Effector memory CD4-positive, alpha-beta T cell (primary cell): ENCODE measurements around the gene HMCN2.
"Not testable (repeated sequence)": the region's sequence is repeated elsewhere in the genome, so short reads cannot be mapped to it uniquely, and the experiment has no call there.

Source experiments
- DNase-seq, 3 donors: peaks; one replicate each; pipeline ENCODE4 v3.0.0-alpha.2; 2020
- H3K27ac ChIP-seq: 2 replicates; pipeline ENCODE4 v1.7.0; 2013; ENCODE audit warnings: mild to moderate bottlenecking, low read length, moderate library complexity; ENCODE audit not compliant: insufficient read depth, poor library complexity, severe bottlenecking
- H3K27me3 ChIP-seq: replicated peaks from 2 replicates; pipeline ENCODE4 v1.7.0; 2013; ENCODE audit warnings: mild to moderate bottlenecking, low read length; ENCODE audit not compliant: insufficient read depth, control insufficient read depth, poor library complexity, severe bottlenecking
- H3K36me3 ChIP-seq: 2 replicates; pipeline ENCODE4 v1.7.0; 2013; ENCODE audit warnings: mild to moderate bottlenecking, low read length, moderate library complexity; ENCODE audit not compliant: control insufficient read depth, insufficient read depth
- H3K4me1 ChIP-seq: 2 replicates; pipeline ENCODE4 v1.7.0; 2013; ENCODE audit warnings: low read length, mild to moderate bottlenecking; ENCODE audit not compliant: control insufficient read depth, insufficient read depth, poor library complexity, severe bottlenecking
- H3K4me3 ChIP-seq: 2 replicates; pipeline ENCODE4 v1.7.0; 2013; ENCODE audit warnings: low read length, low read depth, mild to moderate bottlenecking; ENCODE audit not compliant: insufficient read depth, poor library complexity, severe bottlenecking
- H3K9me3 ChIP-seq: 2 replicates; pipeline ENCODE4 v1.7.0; 2013; ENCODE audit warnings: mild to moderate bottlenecking, low read length, moderate library complexity; ENCODE audit not compliant: control insufficient read depth

Gene HMCN2

GRCh38 chr9:130336027-130336610 is 70.6 kb downstream of the HMCN2 start:
- H3K4me3 ChIP-seq, result no peak overlapping the region
- DNase-seq, result no peak

GRCh38 chr9:130336885-130337284 is 71.3 kb downstream of the HMCN2 start:
- Histone ChIP-seq H3K9me3 (no peaks in the 10 kb centered on the region), H3K4me1 (no peaks in the 10 kb centered on the region), H3K27me3 (no peaks in the 10 kb centered on the region), H3K27ac (no peak overlapping the region), H3K4me3 (no peak overlapping the region), H3K36me3 (no peaks in the 10 kb centered on the region)
- no peak for DNase-seq

More at GRCh38 chr9:130336027-130336610, 70.6 kb downstream of the HMCN2 start:
- H3K36me3 ChIP-seq, result no peaks in the 10 kb centered on the region
- H3K27ac ChIP-seq, result no peak overlapping the region
- H3K9me3 ChIP-seq, result no peaks in the 10 kb centered on the region
- no peaks in the 10 kb centered on the region for H3K27me3 ChIP-seq
- H3K4me1 ChIP-seq, result no peaks in the 10 kb centered on the region

GRCh38 chr9:130337318-130337717 is 71.8 kb downstream of the HMCN2 start:
- Histone ChIP-seq H3K9me3 (no peaks in the 10 kb centered on the region), H3K27ac (no peak overlapping the region)

GRCh38 chr9:130337784-130338380 is 72.3 kb downstream of the HMCN2 start:
- no peaks in the 10 kb centered on the region for H3K4me1 ChIP-seq
- no peaks in the 10 kb centered on the region for H3K9me3 ChIP-seq
- no peaks in the 10 kb centered on the region for H3K27me3 ChIP-seq
- no peak overlapping the region for H3K4me3 ChIP-seq
- no peaks in the 10 kb centered on the region for H3K36me3 ChIP-seq
- no peak overlapping the region for H3K27ac ChIP-seq
- DNase-seq, result no peak

More at GRCh38 chr9:130337318-130337717, 71.8 kb downstream of the HMCN2 start:
- no peaks in the 10 kb centered on the region for H3K27me3 ChIP-seq
- no peak overlapping the region for H3K4me3 ChIP-seq
- no peak for DNase-seq
- H3K36me3 ChIP-seq, result no peaks in the 10 kb centered on the region
- no peaks in the 10 kb centered on the region for H3K4me1 ChIP-seq

GRCh38 chr9:130338891-130339290 is 73.3 kb downstream of the HMCN2 start:
- not testable (repeated sequence) for DNase-seq, H3K9me3 ChIP-seq, H3K36me3 ChIP-seq, H3K27ac ChIP-seq, H3K27me3 ChIP-seq, H3K4me3 ChIP-seq, H3K4me1 ChIP-seq

GRCh38 chr9:130339306-130339705 is 73.7 kb downstream of the HMCN2 start:
- Histone ChIP-seq H3K4me3 (no peak overlapping the region), H3K27ac (no peak overlapping the region), H3K36me3 (no peaks in the 10 kb centered on the region), H3K4me1 (no peaks in the 10 kb centered on the region), H3K9me3 (no peaks in the 10 kb centered on the region), H3K27me3 (no peaks in the 10 kb centered on the region)
- DNase-seq, result no peak

- Histone ChIP-seq H3K4me1 (no peaks in the 10 kb centered on the region), H3K27me3 (no peaks in the 10 kb centered on the region), H3K27ac (no peak overlapping the region), H3K9me3 (no peaks in the 10 kb centered on the region), H3K4me3 (no peak overlapping the region), H3K36me3 (no peaks in the 10 kb centered on the region)
- no peak for DNase-seq
These were observed 74.5 kb downstream of the HMCN2 start for GRCh38 chr9:130340011-130340410.

- not testable (repeated sequence) for H3K4me3 ChIP-seq, H3K36me3 ChIP-seq, H3K27me3 ChIP-seq, DNase-seq, H3K4me1 ChIP-seq, H3K27ac ChIP-seq, H3K9me3 ChIP-seq
These were observed 75.0 kb downstream of the HMCN2 start for GRCh38 chr9:130340557-130340956.

GRCh38 chr9:130341128-130341527 is 75.6 kb downstream of the HMCN2 start:
- Histone ChIP-seq H3K4me1 (no peaks in the 10 kb centered on the region), H3K27ac (no peak overlapping the region), H3K36me3 (no peaks in the 10 kb centered on the region), H3K4me3 (no peak overlapping the region), H3K27me3 (no peaks in the 10 kb centered on the region), H3K9me3 (no peaks in the 10 kb centered on the region)
- DNase-seq, result no peak

- no peak overlapping the region for H3K4me3 ChIP-seq
- H3K36me3 ChIP-seq, result no peaks in the 10 kb centered on the region
- H3K27ac ChIP-seq, result no peak overlapping the region
- no peaks in the 10 kb centered on the region for H3K4me1 ChIP-seq
- no peaks in the 10 kb centered on the region for H3K9me3 ChIP-seq
- DNase-seq, result no peak
- no peaks in the 10 kb centered on the region for H3K27me3 ChIP-seq
These were observed 76.5 kb downstream of the HMCN2 start for GRCh38 chr9:130341839-130342713.
